ENCODE measurements around the gene HNF1B. TPM values are rescaled to one million over a fixed set of nuclear protein-coding genes. Genes with fewer than 3 reads are reported as not detected.

The HNF1B gene
- total RNA-seq, 2 donors from 2014 or later, result 2.7 to 7.0 TPM

DNA sequence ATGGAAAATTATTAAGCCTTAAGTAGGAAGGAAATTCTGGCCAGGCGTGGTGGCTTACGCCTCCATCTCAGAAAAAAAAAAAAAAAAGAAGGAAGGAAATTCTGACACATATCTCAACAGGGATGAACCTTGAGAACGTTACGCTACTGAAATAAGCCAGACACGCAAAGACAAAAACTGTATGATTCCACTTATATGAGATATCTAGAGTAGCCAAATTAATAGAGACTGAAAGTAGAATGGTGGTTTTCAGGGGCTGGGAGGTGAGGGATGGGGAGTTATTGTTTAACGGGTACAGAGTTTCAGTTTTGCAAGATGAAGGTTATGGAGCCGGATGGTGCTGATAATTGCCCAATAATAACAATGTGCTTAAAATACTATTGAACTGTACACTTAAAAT is 16.2 kb upstream of the HNF1B start:
- WGBS, result 69% methylated on average over 7 of the region's 7 CpGs
- intact Hi-C loops (cut with DNase I), result no loop called here
- no peak overlapping the region for H3K27ac ChIP-seq
- no peak overlapping the region for H3K4me3 ChIP-seq
- no peak for DNase-seq (ENCODE audit: low spot score)
- TF ChIP-seq POLR2A (IDR thresholded peaks at IDR 0.05) (no peak), CTCF (IDR thresholded peaks at IDR 0.05) (no peak), POLR2AphosphoS5 (IDR thresholded peaks at IDR 0.05) (no peak)
- no peaks in the 10 kb centered on the region for H3K4me1 ChIP-seq (replicated peaks)
- no peaks in the 10 kb centered on the region for H3K9me3 ChIP-seq
- H3K36me3 ChIP-seq, result no peaks in the 10 kb centered on the region
- no peaks in the 10 kb centered on the region for H3K27me3 ChIP-seq (replicated peaks; ENCODE audit: insufficient read depth)

- Histone ChIP-seq H3K27ac (no peak overlapping the region), H3K9me3 (no peaks in the 10 kb centered on the region), H3K4me1 (replicated peaks) (no peaks in the 10 kb centered on the region), H3K4me3 (no peak overlapping the region), H3K36me3 (no peaks in the 10 kb centered on the region), H3K27me3 (replicated peaks; ENCODE audit: insufficient read depth) (no peaks in the 10 kb centered on the region)
- intact Hi-C loops (cut with DNase I), result no loop called here
- WGBS, result 59% methylated on average over 5 of the region's 5 CpGs
- DNase-seq (ENCODE audit: low spot score), result no peak
- TF ChIP-seq POLR2A (IDR thresholded peaks at IDR 0.05) (no peak), CTCF (IDR thresholded peaks at IDR 0.05) (no peak), POLR2AphosphoS5 (IDR thresholded peaks at IDR 0.05) (no peak)
Measured at GRCh38 chr17:37759014-37759637, 14.3 kb upstream of the HNF1B start.

- Histone ChIP-seq H3K36me3 (no peaks in the 10 kb centered on the region), H3K27ac (no peak overlapping the region), H3K27me3 (replicated peaks; ENCODE audit: insufficient read depth) (no peaks in the 10 kb centered on the region), H3K4me3 (no peak overlapping the region), H3K4me1 (replicated peaks) (no peaks in the 10 kb centered on the region), H3K9me3 (no peaks in the 10 kb centered on the region)
- TF ChIP-seq CTCF (IDR thresholded peaks at IDR 0.05) (no peak), POLR2A (IDR thresholded peaks at IDR 0.05) (no peak), POLR2AphosphoS5 (IDR thresholded peaks at IDR 0.05) (no peak)
- WGBS, result 93% methylated on average over 3 of the region's 3 CpGs
- intact Hi-C loops (cut with DNase I), result no loop called here
- no peak for DNase-seq (ENCODE audit: low spot score)
Measured at GRCh38 chr17:37756051-37756450, 11.2 kb upstream of the HNF1B start.

- Histone ChIP-seq H3K36me3 (no peaks in the 10 kb centered on the region), H3K9me3 (no peaks in the 10 kb centered on the region), H3K4me3 (no peak overlapping the region), H3K4me1 (replicated peaks) (no peaks in the 10 kb centered on the region), H3K27ac (no peak overlapping the region), H3K27me3 (replicated peaks; ENCODE audit: insufficient read depth) (no peaks in the 10 kb centered on the region)
- 97% methylated on average over 4 of the region's 4 CpGs for WGBS
- intact Hi-C loops (cut with DNase I), result no loop called here
- no peak for DNase-seq (ENCODE audit: low spot score)
- TF ChIP-seq POLR2A (IDR thresholded peaks at IDR 0.05), result no peak
- TF ChIP-seq POLR2AphosphoS5 (IDR thresholded peaks at IDR 0.05), result no peak
Measured at GRCh38 chr17:37755455-37755854, 10.6 kb upstream of the HNF1B start.

GRCh38 chr17:37754363-37754762 is 9.5 kb upstream of the HNF1B start:
- Histone ChIP-seq H3K4me3 (no peak overlapping the region), H3K36me3 (no peaks in the 10 kb centered on the region), H3K27ac (no peak overlapping the region), H3K4me1 (replicated peaks) (no peaks in the 10 kb centered on the region), H3K27me3 (replicated peaks; ENCODE audit: insufficient read depth) (no peaks in the 10 kb centered on the region), H3K9me3 (no peaks in the 10 kb centered on the region)
- no peak for DNase-seq (ENCODE audit: low spot score)
- TF ChIP-seq POLR2A (IDR thresholded peaks at IDR 0.05) (no peak), POLR2AphosphoS5 (IDR thresholded peaks at IDR 0.05) (no peak), CTCF (IDR thresholded peaks at IDR 0.05) (no peak)
- intact Hi-C loops (cut with DNase I), result no loop called here
- 88% methylated on average over 5 of the region's 5 CpGs for WGBS

Data from prostate gland (tissue), 2 donors.